ENCODE measurements around the gene CAMK2G.
"Not testable (repeated sequence)": the region's sequence is repeated elsewhere in the genome, so short reads cannot be mapped to it uniquely, and the experiment has no call there.

CAMK2G gene

GRCh38 chr10:73790886-73791625, 83.3 kb downstream of the CAMK2G start:
- no peak for TF ChIP-seq ZNF274 (IDR thresholded peaks at IDR 0.05; ENCODE audit: low read depth, low read length)

GRCh38 chr10:73789659-73790055, 84.7 kb downstream of the CAMK2G start:
- no peak for TF ChIP-seq ZNF274 (IDR thresholded peaks at IDR 0.05; ENCODE audit: low read depth, low read length)

More at GRCh38 chr10:73790886-73791625, 83.3 kb downstream of the CAMK2G start:
- H3K4me3 ChIP-seq (ENCODE audit: low read length), result no peak overlapping the region

GRCh38 chr10:73788864-73789658, 85.3 kb downstream of the CAMK2G start:
- no peak for TF ChIP-seq ZNF274 (IDR thresholded peaks at IDR 0.05; ENCODE audit: low read depth, low read length)
- no peak overlapping the region for H3K4me3 ChIP-seq (ENCODE audit: low read length)

More at GRCh38 chr10:73789659-73790055, 84.7 kb downstream of the CAMK2G start:
- no peak overlapping the region for H3K4me3 ChIP-seq (ENCODE audit: low read length)

GRCh38 chr10:73787031-73787800, 87.1 kb downstream of the CAMK2G start:
- not testable (repeated sequence) for H3K4me3 ChIP-seq (ENCODE audit: low read length)

- peak overlapping the region; percentile 95 for H3K4me3 ChIP-seq (ENCODE audit: low read length)
- TF ChIP-seq ZNF274 (IDR thresholded peaks at IDR 0.05; ENCODE audit: low read depth, low read length), result no peak
These were observed 87.9 kb downstream of the CAMK2G start for GRCh38 chr10:73786512-73786885.

GRCh38 chr10:73785721-73786511, 88.4 kb downstream of the CAMK2G start:
- peak overlapping the region; percentile 95 for H3K4me3 ChIP-seq (ENCODE audit: low read length)
- no peak for TF ChIP-seq ZNF274 (IDR thresholded peaks at IDR 0.05; ENCODE audit: low read depth, low read length)

- no peak for TF ChIP-seq ZNF274 (IDR thresholded peaks at IDR 0.05; ENCODE audit: low read depth, low read length)
- peak within 1 kb of the TSS; percentile 95 for H3K4me3 ChIP-seq (ENCODE audit: low read length)
These were observed 89.1 kb downstream of the CAMK2G start, which contains the start of gene ZSWIM8 for GRCh38 chr10:73785211-73785720. ZSWIM8 (plus strand) TSS chr10:73785606; CDS start chr10:73785879, 273 bp downstream.

GRCh38 chr10:73782749-73783085, 91.6 kb downstream of the CAMK2G start:
- TF ChIP-seq ZNF274 (IDR thresholded peaks at IDR 0.05; ENCODE audit: low read depth, low read length), result no peak
- H3K4me3 ChIP-seq (ENCODE audit: low read length), result peak overlapping the region; percentile 94

- TF ChIP-seq ZNF274 (IDR thresholded peaks at IDR 0.05; ENCODE audit: low read depth, low read length), result no peak
- H3K4me3 ChIP-seq (ENCODE audit: low read length), result peak within 1 kb of the TSS; percentile 94
These were observed 92.2 kb downstream of the CAMK2G start, which contains the start of gene CHCHD1 for GRCh38 chr10:73781879-73782748. CHCHD1 (plus strand) TSS chr10:73782048; CDS start chr10:73782076, 28 bp downstream.

- H3K4me3 ChIP-seq (ENCODE audit: low read length), result peak overlapping the region; percentile 94
- TF ChIP-seq ZNF274 (IDR thresholded peaks at IDR 0.05; ENCODE audit: low read depth, low read length), result no peak
These were observed 92.8 kb downstream of the CAMK2G start for GRCh38 chr10:73781548-73781878.

GRCh38 chr10:73780966-73781365, 93.4 kb downstream of the CAMK2G start:
- H3K4me3 ChIP-seq (ENCODE audit: low read length), result peak overlapping the region; percentile 94
- no peak for TF ChIP-seq ZNF274 (IDR thresholded peaks at IDR 0.05; ENCODE audit: low read depth, low read length)

GRCh38 chr10:73780301-73780700, 94.1 kb downstream of the CAMK2G start:
- no peak overlapping the region; the same call in 1 of the 2 replicates for H3K4me3 ChIP-seq (ENCODE audit: low read length)
- no peak for TF ChIP-seq ZNF274 (IDR thresholded peaks at IDR 0.05; ENCODE audit: low read depth, low read length)
